ENCODE data around the gene MTMR2.

DNA sequence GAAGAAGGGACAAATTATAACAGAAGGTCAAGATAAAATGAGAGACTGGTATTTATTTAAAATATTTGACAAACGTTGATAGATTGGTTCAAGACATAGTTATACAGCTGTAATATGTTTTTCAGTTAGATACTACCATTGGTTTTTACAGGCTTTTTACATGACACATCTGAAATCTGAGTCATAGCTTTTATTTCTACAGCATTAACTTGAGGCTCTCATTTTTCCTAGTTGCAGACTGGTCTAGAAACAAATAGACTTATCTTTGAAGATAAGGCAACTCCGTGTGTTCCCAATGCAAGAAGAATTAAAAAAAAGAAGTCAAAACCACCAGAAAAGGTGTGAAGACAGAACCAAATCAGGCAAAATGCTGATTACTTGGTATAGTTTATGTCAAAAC lies 102.3 kb downstream of the MTMR2 start:
- TF ChIP-seq, protein P1, sequence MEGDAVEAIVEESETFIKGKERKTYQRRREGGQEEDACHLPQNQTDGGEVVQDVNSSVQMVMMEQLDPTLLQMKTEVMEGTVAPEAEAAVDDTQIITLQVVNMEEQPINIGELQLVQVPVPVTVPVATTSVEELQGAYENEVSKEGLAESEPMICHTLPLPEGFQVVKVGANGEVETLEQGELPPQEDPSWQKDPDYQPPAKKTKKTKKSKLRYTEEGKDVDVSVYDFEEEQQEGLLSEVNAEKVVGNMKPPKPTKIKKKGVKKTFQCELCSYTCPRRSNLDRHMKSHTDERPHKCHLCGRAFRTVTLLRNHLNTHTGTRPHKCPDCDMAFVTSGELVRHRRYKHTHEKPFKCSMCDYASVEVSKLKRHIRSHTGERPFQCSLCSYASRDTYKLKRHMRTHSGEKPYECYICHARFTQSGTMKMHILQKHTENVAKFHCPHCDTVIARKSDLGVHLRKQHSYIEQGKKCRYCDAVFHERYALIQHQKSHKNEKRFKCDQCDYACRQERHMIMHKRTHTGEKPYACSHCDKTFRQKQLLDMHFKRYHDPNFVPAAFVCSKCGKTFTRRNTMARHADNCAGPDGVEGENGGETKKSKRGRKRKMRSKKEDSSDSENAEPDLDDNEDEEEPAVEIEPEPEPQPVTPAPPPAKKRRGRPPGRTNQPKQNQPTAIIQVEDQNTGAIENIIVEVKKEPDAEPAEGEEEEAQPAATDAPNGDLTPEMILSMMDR (IDR thresholded peaks at IDR 0.05; ENCODE audit: poor library complexity, severe bottlenecking) = no peak
- no peak for TF ChIP-seq TAF1 (IDR thresholded peaks at IDR 0.05; ENCODE audit: low read depth)
- no peak for TF ChIP-seq EZH2 (IDR thresholded peaks at IDR 0.05; ENCODE audit: borderline replicate concordance, insufficient read depth, low read length, poor library complexity, severe bottlenecking)
- TF ChIP-seq RAD21 (conservative IDR thresholded peaks at IDR 0.05) = no peak
